ENCODE results near the gene ITIH2. TPM values are rescaled to one million over a fixed set of nuclear protein-coding genes. Genes with fewer than 3 reads are reported as not detected.
"Not testable (repeated sequence)": the region's sequence is repeated elsewhere in the genome, so short reads cannot be mapped to it uniquely, and the experiment has no call there.

The ITIH2 gene
- total RNA-seq, 8 experiments from 2014 or later, result 0.05 to 398 (median 0.13) TPM; not detected in 3

DNA sequence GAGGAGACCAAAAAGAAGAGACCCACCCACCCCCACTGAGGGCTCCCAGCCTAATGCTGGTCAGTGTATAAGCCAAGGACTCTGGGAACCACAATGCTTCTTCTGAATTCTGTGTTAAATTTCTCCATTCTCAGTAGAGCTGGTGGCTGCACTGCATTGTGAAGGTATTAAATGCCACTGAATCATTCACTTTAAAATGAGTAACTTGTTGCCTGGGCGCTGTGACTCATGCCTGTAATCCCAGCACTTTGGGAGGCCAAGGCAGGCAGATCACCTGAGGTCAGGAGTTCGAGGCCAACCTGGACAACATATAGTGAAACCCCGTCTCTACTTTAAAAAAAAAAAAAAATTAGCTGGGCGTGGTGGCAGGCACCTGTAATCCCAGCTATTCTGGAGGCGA, 23.0 kb upstream of the ITIH2 start:
- not testable (repeated sequence) for H3K4me3 ChIP-seq; ATAC-seq (replicated peaks in 6 of 8); H3K27ac ChIP-seq; H3K4me1 ChIP-seq (replicated peaks in 1 of 2)
- in situ Hi-C loops (cut with MboI; ENCODE audit: low pct_unique_long_range_greater_than_20kb in 2 of 9, low sequenced_read_pairs in 9 of 9, unreplicated experiment in 9 of 9), result loop anchor here in 7 of 9 experiments (10.0 to 25.0 kb wide), 4 partner anchors 143 to 168 kb away; no protein-coding TSS in a partner anchor
- 38 to 96% (median 76%) methylated on average over 3 to 5 of the region's 5 CpGs; no CpG with 5 or more reads in 3 of the 10 experiments for WGBS, 10 experiments

DNA sequence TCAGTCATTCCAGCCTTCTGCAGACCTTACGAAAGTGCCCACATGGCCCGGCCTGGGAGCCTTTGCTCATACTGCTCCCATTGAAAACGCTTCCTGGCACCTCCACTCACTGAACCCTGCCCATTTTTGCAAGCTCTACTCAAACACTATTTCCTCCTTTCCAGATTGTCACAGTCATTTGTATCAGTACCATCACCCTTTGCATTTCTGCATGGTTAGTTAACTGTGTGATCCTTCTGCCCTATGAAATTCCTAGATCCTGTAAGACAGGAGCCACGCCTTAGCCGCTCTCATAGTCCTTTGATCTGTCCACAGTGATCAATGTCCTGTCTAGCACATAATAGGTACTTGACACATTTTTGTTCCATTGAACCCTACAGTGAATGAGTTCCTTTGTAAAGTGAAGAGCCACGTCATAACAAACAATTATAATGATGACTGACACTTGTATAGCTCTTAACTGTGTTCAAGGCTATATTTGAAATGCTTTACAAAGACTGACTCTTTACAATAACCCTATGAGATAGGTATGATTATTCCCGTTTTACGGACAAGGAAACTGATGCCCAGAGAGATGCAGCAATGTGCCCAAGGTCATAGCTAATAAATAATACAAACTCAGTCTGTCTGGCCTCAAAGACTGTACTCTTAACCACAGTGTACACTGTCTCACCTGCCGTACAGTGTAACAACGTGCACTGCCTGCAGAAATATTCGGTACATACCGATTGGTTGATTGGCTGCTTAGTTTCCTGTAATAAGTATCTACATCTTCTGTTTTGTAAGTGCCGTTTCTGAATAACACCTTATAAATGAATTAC, 16.6 kb upstream of the ITIH2 start:
- in situ Hi-C loops (cut with MboI; ENCODE audit: low pct_unique_long_range_greater_than_20kb in 2 of 9, low sequenced_read_pairs in 9 of 9, unreplicated experiment in 9 of 9), result loop anchor here in 7 of 9 experiments (10.0 to 25.0 kb wide), 4 partner anchors 149 to 174 kb away; no protein-coding TSS in a partner anchor
- WGBS, 10 experiments, result 38 to 66% (median 56%) methylated on average over 4 to 13 of the region's 13 CpGs
- peaks cover 3% of the 10 kb centered on the region in 2 donors for H3K4me1 ChIP-seq (replicated peaks in 1 of 2)
- H3K27ac ChIP-seq, result no peak overlapping the region
- H3K4me3 ChIP-seq, result no peak overlapping the region
- ATAC-seq (replicated peaks in 6 of 8), result peak in 7 of 8 experiments; percentile 24 to 71 (median 55)

DNA sequence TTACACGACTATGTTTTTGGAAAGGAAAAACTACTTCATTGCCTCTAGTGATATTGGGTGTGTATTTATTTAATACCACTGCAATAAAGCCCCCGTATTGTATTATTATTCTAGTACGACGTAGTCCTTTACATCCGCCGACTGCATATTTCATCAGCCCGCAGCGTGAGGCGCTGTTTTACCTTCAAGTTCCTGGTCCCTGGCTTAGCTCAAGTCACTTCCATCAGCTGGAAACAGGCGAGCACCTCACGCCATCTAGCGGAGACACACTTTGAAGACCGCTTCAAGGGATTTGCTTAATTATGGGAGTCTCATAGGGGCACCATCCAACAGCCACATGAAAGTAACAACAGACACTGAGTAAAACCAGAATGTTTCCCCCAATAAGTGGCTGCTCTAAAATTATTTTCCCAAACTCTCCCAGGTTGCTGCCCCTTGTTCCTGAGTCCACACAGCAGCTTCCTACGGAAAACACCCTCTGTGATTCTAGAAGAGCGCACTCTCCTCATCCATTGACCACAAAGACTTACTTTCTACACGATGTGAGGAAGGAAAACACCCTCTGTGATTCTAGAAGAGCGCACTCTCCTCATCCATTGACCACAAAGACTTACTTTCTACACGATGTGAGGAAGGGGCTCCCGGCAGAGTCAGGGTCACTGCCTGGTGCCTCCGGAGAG, 15.7 kb upstream of the ITIH2 start:
- Histone ChIP-seq H3K4me3 (no peak overlapping the region), H3K27ac (no peak overlapping the region), H3K4me1 (replicated peaks in 1 of 2) (peaks cover 3% of the 10 kb centered on the region in 2 donors)
- in situ Hi-C loops (cut with MboI; ENCODE audit: low pct_unique_long_range_greater_than_20kb in 2 of 9, low sequenced_read_pairs in 9 of 9, unreplicated experiment in 9 of 9), result loop anchor here in 7 of 9 experiments (10.0 to 25.0 kb wide), 4 partner anchors 150 to 175 kb away; no protein-coding TSS in a partner anchor
- 10 to 65% (median 18%) methylated on average over 4 to 19 of the region's 20 CpGs; no CpG with 5 or more reads in 1 of the 10 experiments for WGBS, 10 experiments
- ATAC-seq (replicated peaks in 6 of 8), result peak; percentile 92 to 100 (median 97)

DNA sequence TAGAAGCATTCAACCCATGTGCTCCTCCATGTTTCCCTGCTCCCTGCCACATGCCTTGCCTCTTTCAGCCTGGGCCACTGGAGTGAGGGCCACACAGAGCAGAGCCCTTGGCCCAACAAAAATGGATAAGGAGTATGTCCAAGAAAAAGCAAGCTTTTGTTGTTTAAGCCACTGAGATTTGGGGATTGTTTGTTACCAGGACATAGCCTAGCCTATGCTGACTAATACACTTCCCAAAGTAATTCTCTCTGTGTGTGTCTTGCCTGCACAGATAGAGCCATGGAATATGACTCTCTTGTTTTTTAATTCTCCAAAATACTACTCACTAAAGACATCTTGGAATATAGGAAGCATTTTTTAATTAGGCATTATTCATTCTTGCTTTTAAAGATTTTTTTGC, 13.5 kb upstream of the ITIH2 start:
- Histone ChIP-seq H3K4me1 (replicated peaks in 1 of 2) (peaks cover 3% of the 10 kb centered on the region in 2 donors), H3K4me3 (no peak overlapping the region), H3K27ac (no peak overlapping the region)
- no peak for ATAC-seq (replicated peaks in 6 of 8)
- in situ Hi-C loops (cut with MboI; ENCODE audit: low pct_unique_long_range_greater_than_20kb in 2 of 9, low sequenced_read_pairs in 9 of 9, unreplicated experiment in 9 of 9), result loop anchor here in 7 of 9 experiments (10.0 to 25.0 kb wide), 4 partner anchors 152 to 177 kb away; no protein-coding TSS in a partner anchor

DNA sequence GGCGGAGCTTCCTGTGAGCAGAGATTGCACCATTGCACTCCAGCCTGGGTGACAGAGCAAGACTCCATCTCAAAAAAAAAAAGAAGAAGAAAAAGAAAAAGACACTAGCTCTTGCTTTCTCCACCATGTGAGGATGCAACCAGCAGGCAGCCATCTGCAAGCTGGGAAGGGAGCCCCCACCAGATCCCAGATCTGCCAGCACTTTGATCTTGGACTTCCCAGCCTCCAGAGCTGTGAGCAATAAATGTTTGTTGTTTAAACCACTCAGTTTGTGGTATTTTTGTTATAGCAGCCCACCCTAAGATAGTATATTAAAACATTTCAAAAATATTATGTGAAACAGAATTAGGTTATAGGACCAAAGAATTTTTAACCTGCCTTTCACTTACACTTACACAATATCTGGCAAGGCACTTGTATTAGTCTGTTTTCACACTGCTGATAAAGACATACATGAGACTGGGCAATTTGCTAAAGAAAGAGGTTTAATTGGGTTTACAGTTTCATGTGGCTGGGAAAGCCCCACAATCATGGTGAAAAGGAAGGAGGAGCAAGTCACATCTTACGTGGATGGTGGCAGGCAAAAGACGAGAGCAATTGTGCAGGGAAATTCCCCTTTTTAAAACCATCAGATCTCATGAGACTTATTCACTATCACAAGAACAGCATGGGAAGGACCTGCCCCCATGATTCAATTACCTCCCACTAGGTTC, 12.1 kb upstream of the ITIH2 start:
- 0 to 100% (median 45%) methylated on average over 1 to 3 of the region's 3 CpGs; no CpG with 5 or more reads in 2 of the 10 experiments for WGBS, 10 experiments
- not testable (repeated sequence) for H3K4me1 ChIP-seq (replicated peaks in 1 of 2); ATAC-seq (replicated peaks in 6 of 8); H3K4me3 ChIP-seq; H3K27ac ChIP-seq
- in situ Hi-C loops (cut with MboI; ENCODE audit: low pct_unique_long_range_greater_than_20kb in 2 of 9, low sequenced_read_pairs in 9 of 9, unreplicated experiment in 9 of 9), result loop anchor here in 4 of 9 experiments (25.0 kb wide), 2 partner anchors 154 to 179 kb away; no protein-coding TSS in a partner anchor

DNA sequence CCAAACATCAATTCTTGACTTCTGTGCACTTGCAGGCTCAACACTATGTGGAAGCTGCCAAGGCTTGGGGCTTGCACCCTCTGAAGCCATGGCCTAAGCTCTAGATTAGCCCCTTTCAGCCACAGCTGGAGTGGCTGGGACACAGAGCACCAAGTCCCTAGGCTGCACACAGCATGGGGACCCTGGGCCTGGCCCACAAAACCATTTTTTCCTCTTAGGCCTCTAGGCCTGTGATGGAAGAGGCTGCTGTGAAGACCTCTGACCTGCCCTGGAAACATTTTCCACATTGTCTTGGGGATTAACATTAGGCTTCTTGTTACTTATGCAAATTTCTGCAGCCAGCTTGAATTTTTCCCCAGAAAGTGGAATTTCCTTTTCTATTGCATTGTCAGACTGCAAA, 10.7 kb upstream of the ITIH2 start:
- ATAC-seq (replicated peaks in 6 of 8); H3K4me3 ChIP-seq; H3K27ac ChIP-seq; H3K4me1 ChIP-seq (replicated peaks in 1 of 2): not testable (repeated sequence)
- in situ Hi-C loops (cut with MboI; ENCODE audit: low pct_unique_long_range_greater_than_20kb in 2 of 9, low sequenced_read_pairs in 9 of 9, unreplicated experiment in 9 of 9), result loop anchor here in 4 of 9 experiments (25.0 kb wide), 2 partner anchors 155 to 180 kb away; no protein-coding TSS in a partner anchor

DNA sequence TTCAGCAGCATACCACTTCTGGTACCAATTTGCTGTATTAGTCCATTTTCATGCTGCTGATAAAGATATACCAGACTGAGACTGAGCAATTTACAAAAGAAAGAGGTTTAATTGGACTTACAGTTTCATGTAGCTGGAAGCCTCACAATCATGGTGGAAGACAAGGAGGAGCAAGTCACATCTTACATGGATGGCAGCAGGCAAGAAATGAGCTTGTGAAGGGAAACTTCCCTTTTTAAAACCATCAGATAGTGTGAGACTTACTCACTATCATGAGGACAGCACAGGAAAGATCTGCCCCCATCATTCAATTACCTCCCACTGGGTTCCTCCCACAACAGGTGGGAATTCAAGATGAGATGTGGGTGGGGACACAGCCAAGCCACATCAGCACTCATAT, 9.9 kb upstream of the ITIH2 start:
- not testable (repeated sequence) for ATAC-seq (replicated peaks in 6 of 8); H3K4me3 ChIP-seq; H3K27ac ChIP-seq; H3K4me1 ChIP-seq (replicated peaks in 1 of 2)
- in situ Hi-C loops (cut with MboI; ENCODE audit: low pct_unique_long_range_greater_than_20kb in 2 of 9, low sequenced_read_pairs in 9 of 9, unreplicated experiment in 9 of 9), result loop anchor here in 4 of 9 experiments (25.0 kb wide), 2 partner anchors 156 to 181 kb away; no protein-coding TSS in a partner anchor

DNA sequence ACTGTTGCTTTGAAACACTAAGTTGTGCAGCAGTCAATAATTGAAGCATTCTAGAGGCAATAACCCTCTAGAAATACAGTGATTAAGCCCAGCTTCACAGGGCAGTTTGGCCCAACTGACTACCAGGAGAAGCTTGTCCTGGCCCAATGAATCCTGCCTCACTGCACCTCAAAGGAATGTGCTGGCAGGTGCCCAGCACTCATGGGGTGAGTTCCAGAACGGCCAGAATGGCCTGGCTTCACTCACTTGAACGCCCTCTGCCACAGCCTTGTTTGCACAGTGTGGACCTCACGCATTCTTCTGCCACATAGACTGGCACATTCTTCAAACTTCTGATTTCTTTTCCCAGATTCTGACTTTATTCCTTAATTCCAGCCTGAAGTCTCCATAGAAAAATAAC, 6.6 kb upstream of the ITIH2 start:
- peak in 1 of 8 experiments; percentile 72 for ATAC-seq (replicated peaks in 6 of 8)

DNA sequence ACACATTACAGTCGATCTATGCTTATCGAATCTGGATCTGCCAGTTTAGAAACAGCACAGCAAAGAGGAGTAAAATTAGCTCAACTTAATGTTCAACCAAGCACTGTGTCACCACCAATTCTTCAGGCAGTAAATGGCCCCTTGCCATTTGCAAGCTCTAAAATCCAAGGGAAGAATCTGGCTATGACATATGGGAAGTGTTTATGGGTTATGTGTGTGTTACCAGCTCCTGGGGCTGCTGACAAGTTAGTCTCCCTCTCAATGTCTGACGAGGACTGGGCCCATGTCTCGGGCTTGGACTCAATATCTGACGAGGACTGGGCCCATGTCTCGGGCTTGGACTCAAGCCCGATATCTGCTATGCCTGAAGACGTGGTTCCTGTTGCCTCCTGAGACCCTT, 5.7 kb upstream of the ITIH2 start:
- no peak for ATAC-seq (replicated peaks in 6 of 8)
- no peak overlapping the region for H3K4me3 ChIP-seq
- H3K4me1 ChIP-seq (replicated peaks in 1 of 2), result peaks cover 0 to 5% of the 10 kb centered on the region in 2 donors
- no peak overlapping the region for H3K27ac ChIP-seq
- 17 to 90% (median 86%) methylated on average over 1 to 6 of the region's 8 CpGs; no CpG with 5 or more reads in 4 of the 10 experiments for WGBS, 10 experiments
- in situ Hi-C loops (cut with MboI; ENCODE audit: low pct_unique_long_range_greater_than_20kb in 2 of 9, low sequenced_read_pairs in 9 of 9, unreplicated experiment in 9 of 9), result loop anchor here in 4 of 9 experiments (25.0 kb wide), 2 partner anchors 160 to 185 kb away; no protein-coding TSS in a partner anchor

More for the DNA sequence above, 6.6 kb upstream of the ITIH2 start:
- 27 to 85% (median 75%) methylated on average over 1 to 3 of the region's 3 CpGs; no CpG with 5 or more reads in 5 of the 10 experiments for WGBS, 10 experiments
- in situ Hi-C loops (cut with MboI; ENCODE audit: low pct_unique_long_range_greater_than_20kb in 2 of 9, low sequenced_read_pairs in 9 of 9, unreplicated experiment in 9 of 9), result loop anchor here in 4 of 9 experiments (25.0 kb wide), 2 partner anchors 159 to 184 kb away; no protein-coding TSS in a partner anchor
- no peak overlapping the region for H3K27ac ChIP-seq
- peaks cover 0 to 5% of the 10 kb centered on the region in 2 donors for H3K4me1 ChIP-seq (replicated peaks in 1 of 2)
- no peak overlapping the region for H3K4me3 ChIP-seq

DNA sequence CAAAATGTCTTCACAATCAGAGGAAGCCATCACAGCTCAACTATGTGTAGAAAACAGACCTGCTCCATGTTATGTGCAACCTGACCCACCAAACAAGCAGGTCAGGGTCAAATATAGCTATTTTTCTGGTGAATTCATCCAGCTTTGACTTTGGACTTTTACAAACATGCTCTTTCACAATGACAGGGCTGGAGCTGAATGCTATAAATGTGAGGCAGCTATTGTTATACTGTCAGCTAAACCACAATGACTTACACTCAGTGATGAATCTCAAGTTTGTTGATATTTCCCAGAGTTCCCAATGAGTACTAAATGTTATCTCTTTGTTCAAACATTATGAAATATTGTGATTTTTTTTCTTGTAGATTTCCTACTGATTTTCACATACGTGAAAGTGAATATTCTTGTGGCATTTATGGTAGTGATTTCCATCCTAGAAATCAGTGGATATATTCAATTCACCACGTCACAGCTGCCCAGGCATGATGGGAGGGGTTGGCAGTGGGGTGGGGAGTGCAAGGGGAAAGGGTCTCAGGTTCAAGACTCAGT, 2.5 kb upstream of the ITIH2 start:
- 0 to 100% (median 91%) methylated on average over 1 of the region's 2 CpGs; no CpG with 5 or more reads in 5 of the 10 experiments for whole genome bisulfite sequencing, 10 experiments
- H3K4me3 ChIP-seq, result no peak overlapping the region
- peaks cover 0 to 5% of the 10 kb centered on the region in 2 donors for H3K4me1 ChIP-seq (replicated peaks in 1 of 2)
- H3K27ac ChIP-seq, result peak overlapping the region in 1 of 2 donors; percentile 3
- in situ Hi-C loops (cut with MboI; ENCODE audit: low pct_unique_long_range_greater_than_20kb in 2 of 9, low sequenced_read_pairs in 9 of 9, unreplicated experiment in 9 of 9), result no loop called here
- ATAC-seq (replicated peaks in 6 of 8), result peak in 5 of 8 experiments; percentile 32 to 88 (median 58)

DNA sequence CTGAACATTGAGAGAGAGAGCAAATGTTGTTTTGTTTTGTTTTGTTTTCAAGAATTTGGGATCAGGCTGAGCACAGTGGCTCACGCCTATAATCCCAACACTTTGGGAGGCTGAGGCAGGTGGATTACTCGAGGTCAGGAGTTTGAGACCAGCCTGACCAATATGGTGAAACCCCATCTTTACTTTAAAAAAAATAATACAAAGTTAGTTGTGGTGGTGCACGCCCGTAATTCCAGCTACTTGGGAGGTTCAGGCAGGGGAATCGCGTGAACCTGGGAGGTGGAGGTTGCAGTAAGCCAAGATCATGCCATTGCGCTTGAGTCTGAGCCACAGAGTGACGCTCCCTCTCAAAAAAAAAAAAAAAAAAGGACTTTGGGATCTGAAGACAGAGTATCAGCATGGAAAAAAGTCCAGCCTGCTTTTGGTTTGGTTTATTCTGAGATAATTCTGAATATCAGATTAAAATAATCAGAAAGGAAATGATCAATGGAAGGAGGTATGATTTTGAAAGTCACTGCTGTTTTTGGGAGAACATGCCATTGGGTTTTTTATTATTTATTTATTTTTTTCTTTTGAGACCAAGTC, 1.9 kb upstream of the ITIH2 start:
- H3K4me1 ChIP-seq (replicated peaks in 1 of 2), result peaks cover 0 to 5% of the 10 kb centered on the region in 2 donors
- in situ Hi-C loops (cut with MboI; ENCODE audit: low pct_unique_long_range_greater_than_20kb in 2 of 9, low sequenced_read_pairs in 9 of 9, unreplicated experiment in 9 of 9), result no loop called here
- 36 to 100% (median 93%) methylated on average over 1 to 8 of the region's 8 CpGs; no CpG with 5 or more reads in 2 of the 10 experiments for WGBS, 10 experiments
- no peak for ATAC-seq (replicated peaks in 6 of 8)
- H3K4me3 ChIP-seq, result no peak overlapping the region
- peak overlapping the region in 1 of 2 donors; percentile 3 for H3K27ac ChIP-seq

Data from motor neuron (in vitro differentiated cells).